HG03439 (cell line): ENCODE measurements around the gene KRT3.

Experiments used
- ATAC-seq: cut with Tn5 transposase; IDR thresholded peaks from one replicate; pipeline ENCODE4 v1.9.1; 2021; ENCODE audit warnings: mild to moderate bottlenecking, moderate library complexity; ENCODE audit not compliant: unreplicated experiment

The KRT3 gene

GRCh38 chr12:52795694-52796428 lies at the start of gene KRT3:
KRT3 (minus strand) TSS chr12:52796117; CDS start chr12:52796042, 75 bp downstream.
- ATAC-seq, result no peak

- no peak for ATAC-seq
Measured at GRCh38 chr12:52844386-52844785, 48.5 kb upstream of the KRT3 start.

GRCh38 chr12:52839436-52840105 lies 43.7 kb upstream of the KRT3 start:
- ATAC-seq, result no peak

- ATAC-seq, result no peak
Measured at GRCh38 chr12:52838609-52839435, 42.9 kb upstream of the KRT3 start.

- no peak for ATAC-seq
Measured at GRCh38 chr12:52837781-52838608, 42.1 kb upstream of the KRT3 start.

- ATAC-seq, result no peak
Measured at GRCh38 chr12:52837413-52837741, 41.5 kb upstream of the KRT3 start.

- ATAC-seq, result no peak
Measured at GRCh38 chr12:52836491-52837412, 40.8 kb upstream of the KRT3 start.

- no peak for ATAC-seq
Measured at GRCh38 chr12:52836042-52836466, 40.1 kb upstream of the KRT3 start.

GRCh38 chr12:52835271-52836041 lies 39.5 kb upstream of the KRT3 start:
- no peak for ATAC-seq

- ATAC-seq, result no peak
Measured at GRCh38 chr12:52834727-52835001, 38.7 kb upstream of the KRT3 start.

- no peak for ATAC-seq
Measured at GRCh38 chr12:52833922-52834726, 38.2 kb upstream of the KRT3 start, which contains the start of gene KRT79. KRT79 (minus strand) TSS chr12:52834311; CDS start chr12:52834260, 51 bp downstream.

- ATAC-seq, result no peak
Measured at GRCh38 chr12:52832985-52833905, 37.3 kb upstream of the KRT3 start.

- ATAC-seq, result no peak
Measured at GRCh38 chr12:52832451-52832850, 36.5 kb upstream of the KRT3 start.

- ATAC-seq, result no peak
Measured at GRCh38 chr12:52831251-52831650, 35.3 kb upstream of the KRT3 start.

GRCh38 chr12:52829986-52830770 lies 34.3 kb upstream of the KRT3 start:
- no peak for ATAC-seq

GRCh38 chr12:52828591-52829021 lies 32.7 kb upstream of the KRT3 start:
- no peak for ATAC-seq
